Left colon (tissue), 2 donors: ENCODE measurements around the gene MAP7. TPM values are rescaled to one million over a fixed set of nuclear protein-coding genes. Genes with fewer than 3 reads are reported as not detected.
"Not testable (repeated sequence)": the region's sequence is repeated elsewhere in the genome, so short reads cannot be mapped to it uniquely, and the experiment has no call there.

Experiments
- ATAC-seq: fragments of 200-7000 bp; cut with Tn5 transposase; one replicate; pipeline ENCODE4 v1.9.1; 2020; ENCODE audit warnings: mild to moderate bottlenecking, moderate library complexity
- DNase-seq, 2 donors: peaks; one replicate each; pipeline ENCODE4 v3.0.0-alpha.2; 2020
- intact Hi-C, 2 donors: fragments of 100-400 bp; cut with DNase I in 1 of 2; cut with micrococcal nuclease in 1 of 2; formaldehyde crosslinking; loops; one replicate each; pipeline versions ENCODE4 v1.11.2 to v1.14.0; 2022; cut with DNase I, micrococcal nuclease
- total RNA-seq, 2 donors: library from RNA; stranded (reverse); fragmentation: NEBNext Ultra II Directional; extraction: Animal tissue kit (Norgen Biotek cat#: 25700); gene quantifications; one replicate each; pipeline ENCODE4 v1.2.1, GENCODE V29; 2021
- donor health status: DM: no; HTN: no; CAD: no.
- donor health status: DM: yes; HTN: yes; CAD: no.

The MAP7 gene
- total RNA-seq, 2 donors from 2014 or later: 72.6 to 82.7 TPM

GRCh38 chr6:136411025-136411325 lies 139.2 kb downstream of the MAP7 start:
- DNase-seq (no peak), ATAC-seq (peak; percentile 45)
- intact Hi-C loops: no loop called here

GRCh38 chr6:136410201-136411024 lies 139.8 kb downstream of the MAP7 start:
- DNase-seq: no peak
- ATAC-seq: no peak
- intact Hi-C loops: no loop called here

- no peak for ATAC-seq
- intact Hi-C loops: no loop called here
- DNase-seq: no peak
Measured at GRCh38 chr6:136409597-136409996, 140.6 kb downstream of the MAP7 start.

- intact Hi-C loops: no loop called here
- no peak for DNase-seq
- ATAC-seq: no peak
Measured at GRCh38 chr6:136408204-136408603, 142.0 kb downstream of the MAP7 start.

GRCh38 chr6:136405420-136406029 lies 144.7 kb downstream of the MAP7 start:
- peak; percentile 93 for ATAC-seq
- peak; percentile 26 to 44 for DNase-seq
- intact Hi-C loops: no loop called here

GRCh38 chr6:136404627-136405419 lies 145.4 kb downstream of the MAP7 start:
- DNase-seq (no peak), ATAC-seq (no peak)
- intact Hi-C loops: no loop called here

GRCh38 chr6:136404007-136404406 lies 146.2 kb downstream of the MAP7 start:
- intact Hi-C loops: no loop called here
- DNase-seq: no peak
- ATAC-seq: no peak

GRCh38 chr6:136403110-136403980 lies 146.9 kb downstream of the MAP7 start:
- intact Hi-C loops: no loop called here
- DNase-seq: no peak
- peak; percentile 15 for ATAC-seq

GRCh38 chr6:136401749-136402148 lies 148.5 kb downstream of the MAP7 start:
- DNase-seq (no peak), ATAC-seq (no peak)
- intact Hi-C loops: no loop called here

GRCh38 chr6:136401236-136401635 lies 149.0 kb downstream of the MAP7 start:
- intact Hi-C loops, DNase-seq, ATAC-seq: not testable (repeated sequence)

GRCh38 chr6:136398453-136398852 lies 151.8 kb downstream of the MAP7 start:
- DNase-seq: no peak
- no peak for ATAC-seq
- intact Hi-C loops: no loop called here

- DNase-seq (no peak), ATAC-seq (peak; percentile 59)
- intact Hi-C loops: no loop called here
Measured at GRCh38 chr6:136396908-136397307, 153.3 kb downstream of the MAP7 start.

GRCh38 chr6:136390959-136391358 lies 159.3 kb downstream of the MAP7 start:
- DNase-seq, intact Hi-C loops: not testable (repeated sequence)
- ATAC-seq: peak; percentile 62

- DNase-seq: no peak
- intact Hi-C loops: no loop called here
- no peak for ATAC-seq
Measured at GRCh38 chr6:136387316-136387715, 162.9 kb downstream of the MAP7 start.

- intact Hi-C loops: no loop called here
- ATAC-seq (no peak), DNase-seq (no peak)
Measured at GRCh38 chr6:136383268-136383937, 166.8 kb downstream of the MAP7 start.

GRCh38 chr6:136382676-136383252 lies 167.5 kb downstream of the MAP7 start:
- ATAC-seq (no peak), DNase-seq (no peak)
- intact Hi-C loops: no loop called here

- DNase-seq (no peak), ATAC-seq (peak; percentile 76)
- intact Hi-C loops: no loop called here
Measured at GRCh38 chr6:136378888-136379287, 171.3 kb downstream of the MAP7 start.

GRCh38 chr6:136375836-136376235 lies 174.4 kb downstream of the MAP7 start:
- DNase-seq, ATAC-seq, intact Hi-C loops: not testable (repeated sequence)
